Ovary (tissue), 9 donors: ENCODE data around the gene OPRL1. TPM values are rescaled to one million over a fixed set of nuclear protein-coding genes. Genes with fewer than 3 reads are reported as not detected.

Experiments
- DNase-seq, 5 donors: peaks; one replicate each; pipeline ENCODE4 v3.0.0-alpha.2; 2019 to 2020
- H3K27ac ChIP-seq, 2 donors: fragments of 200-600 bp; one replicate each; pipeline versions ENCODE4 v1.5.1 to v1.8.0; 2019 to 2022
- H3K27me3 ChIP-seq: fragments of 200-600 bp; one replicate; pipeline ENCODE4 v1.8.0; 2022
- H3K36me3 ChIP-seq: fragments of 200-600 bp; sonication (generic); one replicate; pipeline ENCODE4 v1.5.1; 2019
- H3K4me1 ChIP-seq: one replicate; pipeline ENCODE4 v1.8.1; 2013; ENCODE audit warnings: mild to moderate bottlenecking, moderate library complexity; ENCODE audit not compliant: insufficient read depth
- H3K4me3 ChIP-seq: fragments of 200-600 bp; sonication (generic); one replicate; pipeline ENCODE4 v1.5.1; 2017
- H3K9me3 ChIP-seq, 2 donors: fragments of 200-600 bp in 1 of 2; sonication (generic) in 1 of 2; one replicate each; pipeline versions ENCODE4 v1.5.1 to v1.8.1; 2013 to 2019; ENCODE audit warnings: mild to moderate bottlenecking in 1 of 2, moderate library complexity in 1 of 2
- EP300 ChIP-seq: sonication (generic); formaldehyde crosslinking; IDR thresholded peaks from one replicate; pipeline ENCODE4 v1.6.1; 2017; ENCODE audit warnings: antibody characterized with exemption
- POLR2A ChIP-seq: fragments of 450-650 bp; IDR thresholded peaks from one replicate; pipeline ENCODE4 v1.6.1; 2017; ENCODE audit warnings: antibody characterized with exemption, mild to moderate bottlenecking, moderate library complexity
- WGBS, 3 donors: extraction: QIAGEN DNeasy Blood & Tissue Kit in 1 of 3; methylation state at CpG; one replicate each; pipeline versions ENCODE4 v1.1.5 to v1.1.7; 2013 to 2017; 5-methylcytosine and 5-hydroxymethylcytosine counted together
- intact Hi-C, 4 donors: fragments of 100-400 bp; cut with DNase I; formaldehyde crosslinking; loops; one replicate each; pipeline versions ENCODE4 v1.11.0 to v1.15.1; 2022 to 2023
- polyA plus RNA-seq, 2 donors: library from polyadenylated mRNA; stranded (reverse); fragments of 200-250 nt in 1 of 2; fragments of 350-450 nt in 1 of 2; fragmentation: Illumina TruSeq in 1 of 2; extraction: RNeasy Lipid Tissue Mini Kit (QIAGEN cat#74804) in 1 of 2; gene quantifications; one replicate each; pipeline ENCODE4 v1.2.3, GENCODE V29; 2013 to 2014
- total RNA-seq, 7 donors: library from RNA; depleted of rRNA in 2 of 7; stranded (reverse); fragments of >200 nt in 2 of 7; fragmentation: NEBNext Ultra II Directional in 3 of 7; extraction: Animal tissue kit (Norgen Biotek cat#: 25700) in 3 of 7; gene quantifications; one replicate each; pipeline versions ENCODE4 v1.1.0 to v1.2.4, GENCODE V29; 2016 to 2023
- TF ChIP-seq, protein P1 (sequence below), 3 donors: fragments of 450-650 bp in 2 of 3; fragments of 200-600 bp in 1 of 3; IDR thresholded peaks; one replicate each; pipeline versions ENCODE4 v1.5.1 to v1.8.0; 2016 to 2022; ENCODE audit warnings: antibody characterized with exemption in 3 of 3, mild to moderate bottlenecking in 1 of 3
- donor health status: DM: no; HTN: no; CAD: no; lungs with moderate emphysema.
- donor health status: DM: no; HTN: no; CAD: no.
- donor health status: Bipolar disorder and iron deficiency.
- donor health status: DM: yes; HTN: yes; CAD: no.
- donor health status: DM: no; HTN: no; CAD: no.
- donor health status: DM: yes; HTN: yes; CAD: no.

Gene OPRL1
- total and polyA plus RNA-seq, 9 donors, result 0.12 to 0.80 (median 0.43) TPM

DNA sequence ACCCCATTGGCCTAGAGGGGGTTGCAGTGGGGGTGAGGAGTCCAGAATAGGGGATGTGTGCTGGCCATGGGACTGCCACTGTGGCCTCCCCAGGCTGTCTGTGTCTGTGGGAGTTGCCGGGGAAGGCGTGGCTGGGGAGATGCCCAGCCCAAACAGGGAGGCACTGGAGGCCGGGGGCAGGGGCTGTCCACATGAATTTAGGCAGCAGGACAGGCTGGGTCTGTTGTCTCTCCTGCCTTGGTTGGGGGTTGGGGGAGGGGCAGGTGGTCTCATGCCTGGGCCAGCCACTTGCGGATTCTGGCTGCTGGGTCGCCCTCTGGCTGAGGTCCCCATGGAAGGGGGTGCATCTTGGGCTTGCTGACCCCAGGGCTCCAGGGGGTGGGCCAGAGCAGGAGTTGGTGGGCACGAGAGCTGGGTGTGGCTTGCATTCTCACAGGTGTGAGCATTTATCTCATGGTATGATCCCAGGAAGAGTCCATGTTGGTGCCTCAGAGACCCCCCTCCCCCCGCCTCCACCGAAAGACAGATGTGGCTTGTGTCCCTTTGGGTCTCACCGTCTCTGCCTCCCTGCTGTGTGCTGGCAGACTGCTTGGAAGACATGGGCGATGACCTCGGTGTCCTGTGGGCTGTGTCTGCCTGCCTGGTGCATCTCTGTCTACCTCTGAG, 34.4 kb upstream of the OPRL1 start:
- H3K4me1 ChIP-seq, result peaks cover 2% of the 10 kb centered on the region
- TF ChIP-seq EP300, result no peak
- no peak for TF ChIP-seq POLR2A
- TF ChIP-seq, protein P1, sequence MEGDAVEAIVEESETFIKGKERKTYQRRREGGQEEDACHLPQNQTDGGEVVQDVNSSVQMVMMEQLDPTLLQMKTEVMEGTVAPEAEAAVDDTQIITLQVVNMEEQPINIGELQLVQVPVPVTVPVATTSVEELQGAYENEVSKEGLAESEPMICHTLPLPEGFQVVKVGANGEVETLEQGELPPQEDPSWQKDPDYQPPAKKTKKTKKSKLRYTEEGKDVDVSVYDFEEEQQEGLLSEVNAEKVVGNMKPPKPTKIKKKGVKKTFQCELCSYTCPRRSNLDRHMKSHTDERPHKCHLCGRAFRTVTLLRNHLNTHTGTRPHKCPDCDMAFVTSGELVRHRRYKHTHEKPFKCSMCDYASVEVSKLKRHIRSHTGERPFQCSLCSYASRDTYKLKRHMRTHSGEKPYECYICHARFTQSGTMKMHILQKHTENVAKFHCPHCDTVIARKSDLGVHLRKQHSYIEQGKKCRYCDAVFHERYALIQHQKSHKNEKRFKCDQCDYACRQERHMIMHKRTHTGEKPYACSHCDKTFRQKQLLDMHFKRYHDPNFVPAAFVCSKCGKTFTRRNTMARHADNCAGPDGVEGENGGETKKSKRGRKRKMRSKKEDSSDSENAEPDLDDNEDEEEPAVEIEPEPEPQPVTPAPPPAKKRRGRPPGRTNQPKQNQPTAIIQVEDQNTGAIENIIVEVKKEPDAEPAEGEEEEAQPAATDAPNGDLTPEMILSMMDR (IDR thresholded peaks at IDR 0.05), result no peak
- H3K36me3 ChIP-seq, result no peaks in the 10 kb centered on the region
- H3K4me3 ChIP-seq, result no peak overlapping the region
- H3K9me3 ChIP-seq, result no peaks in the 10 kb centered on the region
- DNase-seq, result no peak
- 58 to 65% (median 58%) methylated on average over 11 of the region's 11 CpGs for WGBS, 3 donors
- intact Hi-C loops, result no loop called here
- H3K27me3 ChIP-seq, result peaks cover 6% of the 10 kb centered on the region
- H3K27ac ChIP-seq, result no peak overlapping the region

DNA sequence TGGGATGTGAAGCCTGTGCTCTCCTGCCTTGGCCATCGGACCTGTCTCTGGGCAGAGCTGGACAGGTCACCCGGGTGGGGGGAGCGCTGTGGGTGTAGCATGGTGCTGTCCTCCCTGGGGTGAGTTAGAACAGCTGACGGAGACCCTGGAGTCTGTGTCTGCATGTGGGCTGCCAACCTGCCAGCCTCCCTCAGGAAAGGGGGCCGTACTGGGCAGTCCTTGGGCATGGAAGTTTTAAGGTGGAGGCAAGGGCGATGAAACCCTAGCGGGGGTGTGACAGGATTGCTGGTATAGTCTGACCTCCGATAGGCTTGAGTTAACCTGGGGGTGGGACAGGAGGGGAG, 32.9 kb upstream of the OPRL1 start:
- Histone ChIP-seq H3K27me3 (peaks cover 7% of the 10 kb centered on the region), H3K4me1 (peaks cover 2% of the 10 kb centered on the region), H3K4me3 (no peak overlapping the region), H3K9me3 (no peaks in the 10 kb centered on the region), H3K36me3 (no peaks in the 10 kb centered on the region), H3K27ac (no peak overlapping the region)
- TF ChIP-seq EP300 (no peak), POLR2A (no peak)
- TF ChIP-seq, protein P1 (IDR thresholded peaks at IDR 0.05), result no peak
- 65 to 81% (median 70%) methylated on average over 8 of the region's 8 CpGs for WGBS, 3 donors
- DNase-seq, result no peak
- intact Hi-C loops, result no loop called here

DNA sequence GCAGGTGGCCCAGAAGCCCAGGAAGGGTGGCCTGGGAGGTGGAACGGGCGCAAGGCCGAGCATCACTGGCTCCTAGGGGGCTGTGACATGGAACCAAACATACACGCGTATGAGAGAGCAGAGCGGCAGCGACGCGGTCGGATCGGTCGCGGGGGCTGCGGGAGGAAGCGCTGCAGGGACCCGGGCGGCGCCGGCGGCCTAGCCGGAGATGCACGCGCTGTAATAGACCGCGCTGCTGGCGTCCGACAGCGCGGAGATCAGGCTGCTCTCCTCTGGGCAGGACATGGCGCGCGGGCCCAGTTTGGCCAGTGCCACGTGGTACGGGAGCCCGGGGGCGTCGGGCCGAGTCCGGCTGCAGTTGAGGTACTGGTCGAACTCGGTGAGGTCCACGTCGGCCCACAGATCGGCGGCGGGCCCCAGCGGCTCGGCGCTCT, 31.9 kb upstream of the OPRL1 start:
- Histone ChIP-seq H3K4me3 (no peak overlapping the region), H3K9me3 (no peaks in the 10 kb centered on the region), H3K4me1 (peaks cover 2% of the 10 kb centered on the region), H3K27me3 (peaks cover 7% of the 10 kb centered on the region), H3K27ac (no peak overlapping the region), H3K36me3 (no peaks in the 10 kb centered on the region)
- WGBS, 3 donors, result 3 to 11% (median 4%) methylated on average over 42 to 49 of the region's 49 CpGs
- intact Hi-C loops, result no loop called here
- no peak for DNase-seq
- TF ChIP-seq POLR2A (no peak), EP300 (no peak)
- TF ChIP-seq, protein P1 (IDR thresholded peaks at IDR 0.05), result no peak

DNA sequence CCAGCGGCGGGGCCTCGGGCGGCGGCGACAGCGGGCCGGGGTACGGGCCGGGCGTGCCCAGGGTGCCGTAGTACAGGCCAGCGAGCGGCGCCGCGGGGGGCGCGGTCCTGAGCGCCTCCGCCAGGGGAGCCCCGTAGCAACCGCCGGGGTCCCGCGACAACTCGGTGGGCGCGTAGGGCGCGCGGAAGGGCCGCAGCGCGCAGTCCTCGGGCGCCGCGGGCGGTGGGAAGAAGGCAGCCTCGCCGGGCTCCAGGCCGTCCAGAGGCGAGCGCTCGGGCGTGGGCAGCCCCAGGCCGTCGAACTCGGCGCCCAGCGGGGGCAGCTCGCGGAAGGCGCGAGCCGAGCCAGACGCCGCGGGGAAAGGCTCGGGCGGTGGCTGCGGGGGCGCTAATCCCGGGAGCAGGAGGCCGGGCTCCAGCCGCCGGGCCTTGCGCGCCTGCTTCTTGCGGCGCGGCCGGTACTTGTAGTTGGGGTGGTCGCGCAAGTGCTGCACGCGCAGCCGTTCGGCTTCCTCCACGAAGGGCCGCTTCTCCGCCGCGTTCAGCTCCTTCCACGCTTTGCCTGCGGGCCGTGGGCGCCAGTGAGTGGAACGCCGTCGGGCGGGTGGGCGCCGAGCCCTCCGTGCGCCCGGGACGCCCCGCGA, 31.4 kb upstream of the OPRL1 start:
- no peak for DNase-seq
- no peak overlapping the region for H3K27ac ChIP-seq
- 1 to 3% (median 2%) methylated on average over 24 to 101 of the region's 101 CpGs for WGBS, 3 donors
- peaks cover 2% of the 10 kb centered on the region for H3K4me1 ChIP-seq
- no peak overlapping the region for H3K4me3 ChIP-seq
- H3K9me3 ChIP-seq, result no peaks in the 10 kb centered on the region
- TF ChIP-seq EP300, result no peak
- no peak for TF ChIP-seq POLR2A
- TF ChIP-seq, protein P1 (IDR thresholded peaks at IDR 0.05), result no peak
- intact Hi-C loops, result no loop called here
- H3K27me3 ChIP-seq, result peaks cover 7% of the 10 kb centered on the region
- H3K36me3 ChIP-seq, result no peaks in the 10 kb centered on the region
